DND-41 (cell line): ENCODE data around the gene GRM6.

Experiments
- ATAC-seq: fragments of 200-7000 bp; cut with Tn5 transposase; 3 replicates; pipeline ENCODE4 v1.9.1; 2021; ENCODE audit warnings: low read depth; ENCODE audit not compliant: insufficient read depth
- DNase-seq: peaks from one replicate; pipeline ENCODE4 v3.0.0-alpha.2; 2020
- H2AFZ ChIP-seq: 2 replicates; pipeline ENCODE4 v1.6.0; 2012; ENCODE audit warnings: low read depth, low read length
- H3K27ac ChIP-seq: 2 replicates; pipeline ENCODE4 v1.5.1; 2012; ENCODE audit warnings: low read length, inconsistent platforms
- H3K27me3 ChIP-seq: fragments of 200-600 bp; sonication (generic); 2 replicates; pipeline ENCODE4 v1.6.0; 2012; ENCODE audit warnings: low read length, mild to moderate bottlenecking, inconsistent platforms; ENCODE audit not compliant: insufficient read depth, poor library complexity
- H3K36me3 ChIP-seq: 2 replicates; pipeline ENCODE4 v1.5.1; 2012; ENCODE audit warnings: low read length, inconsistent platforms; ENCODE audit not compliant: insufficient read depth
- H3K4me1 ChIP-seq: 2 replicates; pipeline ENCODE4 v1.5.1; 2012; ENCODE audit warnings: mild to moderate bottlenecking, low read length; ENCODE audit not compliant: insufficient read depth
- H3K4me2 ChIP-seq: 2 replicates; pipeline ENCODE4 v1.6.0; 2012; ENCODE audit warnings: mild to moderate bottlenecking, moderate library complexity, low read length, inconsistent platforms; ENCODE audit not compliant: insufficient read depth
- H3K4me3 ChIP-seq, 2 experiments: fragments of 200-600 bp in 1 of 2; shearing (Covaris generic) in 1 of 2; 2 replicates each; pipeline ENCODE4 v1.5.1; 2012 to 2016; ENCODE audit warnings: inconsistent platforms in 2 of 2, low read length in 2 of 2, mild to moderate bottlenecking in 2 of 2, low read depth in 1 of 2, moderate library complexity in 1 of 2
- H3K79me2 ChIP-seq: 2 replicates; pipeline ENCODE4 v1.6.0; 2012; ENCODE audit warnings: low read length, inconsistent platforms; ENCODE audit not compliant: insufficient read depth
- H3K9ac ChIP-seq: 2 replicates; pipeline ENCODE4 v1.6.0; 2012; ENCODE audit warnings: low read depth, mild to moderate bottlenecking, inconsistent platforms, low read length, moderate library complexity
- H3K9me3 ChIP-seq: 2 replicates; pipeline ENCODE4 v1.5.1; 2012; ENCODE audit warnings: low read length, moderate library complexity, mild to moderate bottlenecking, inconsistent platforms; ENCODE audit not compliant: insufficient read depth, severe bottlenecking
- H4K20me1 ChIP-seq: 2 replicates; pipeline ENCODE4 v1.6.0; 2012; ENCODE audit warnings: low read length; ENCODE audit not compliant: insufficient read depth
- EZH2 ChIP-seq: IDR thresholded peaks from 3 replicates; pipeline ENCODE4 v1.6.1; 2012; ENCODE audit warnings: borderline replicate concordance, low read depth, mild to moderate bottlenecking, moderate library complexity, low read length, inconsistent platforms; ENCODE audit not compliant: severe bottlenecking
- TF ChIP-seq, protein P1 (sequence below): IDR thresholded peaks from 2 replicates; pipeline ENCODE4 v1.5.1; 2012; ENCODE audit warnings: borderline replicate concordance, low read length, moderate library complexity, mild to moderate bottlenecking; ENCODE audit not compliant: poor library complexity, severe bottlenecking; ENCODE audit errors: extremely low read depth

The GRM6 gene

DNA sequence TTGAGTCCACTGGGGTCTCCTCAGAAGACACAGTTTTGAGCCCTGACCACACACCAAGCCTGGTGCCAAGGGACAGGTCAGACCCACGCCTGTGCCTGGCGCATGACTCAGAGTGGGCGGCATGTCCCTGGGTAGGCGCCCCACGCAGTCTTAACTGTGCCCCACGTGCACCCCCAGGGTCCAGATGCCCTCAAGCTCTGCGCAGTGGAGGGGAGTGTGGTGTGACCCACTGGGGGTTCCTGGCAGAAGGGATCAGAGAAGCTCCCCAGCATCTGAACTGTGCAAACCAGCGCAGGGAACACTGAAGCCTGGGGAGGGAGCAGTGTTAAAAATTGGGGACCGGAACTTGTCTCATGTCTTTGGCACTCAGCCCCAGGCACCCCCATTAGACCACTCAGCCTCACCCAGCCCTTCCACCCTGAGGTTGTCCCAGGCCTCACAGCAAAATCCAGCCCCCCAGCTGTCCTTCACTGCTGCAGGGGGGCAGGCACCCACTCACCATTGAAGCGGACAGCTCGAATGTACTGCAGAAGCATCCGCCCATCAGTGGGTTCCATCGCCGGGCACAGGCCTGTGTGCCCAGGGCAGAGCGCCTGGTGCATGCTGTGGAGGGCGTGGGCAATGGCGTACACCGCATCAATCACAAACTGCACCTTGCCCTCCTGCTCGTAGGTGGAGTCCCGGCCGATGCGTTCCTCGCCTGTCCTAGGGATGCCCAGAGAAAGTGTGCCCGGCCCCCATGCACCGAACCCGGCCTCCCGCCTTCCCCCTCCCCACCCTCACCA lies 6.5 kb downstream of the GRM6 start:
- no peaks in the 10 kb centered on the region for H3K9me3 ChIP-seq
- ATAC-seq (no peak), DNase-seq (no peak)
- no peak overlapping the region for H3K4me3 ChIP-seq
- H3K4me1 ChIP-seq = no peaks in the 10 kb centered on the region
- no peaks in the 10 kb centered on the region for H3K79me2 ChIP-seq
- H3K27me3 ChIP-seq = no peaks in the 10 kb centered on the region
- H2AFZ ChIP-seq = no peak overlapping the region
- H4K20me1 ChIP-seq = no peaks in the 10 kb centered on the region
- H3K9ac ChIP-seq = no peak overlapping the region
- no peak overlapping the region for H3K27ac ChIP-seq
- H3K36me3 ChIP-seq = no peaks in the 10 kb centered on the region
- TF ChIP-seq, protein P1, sequence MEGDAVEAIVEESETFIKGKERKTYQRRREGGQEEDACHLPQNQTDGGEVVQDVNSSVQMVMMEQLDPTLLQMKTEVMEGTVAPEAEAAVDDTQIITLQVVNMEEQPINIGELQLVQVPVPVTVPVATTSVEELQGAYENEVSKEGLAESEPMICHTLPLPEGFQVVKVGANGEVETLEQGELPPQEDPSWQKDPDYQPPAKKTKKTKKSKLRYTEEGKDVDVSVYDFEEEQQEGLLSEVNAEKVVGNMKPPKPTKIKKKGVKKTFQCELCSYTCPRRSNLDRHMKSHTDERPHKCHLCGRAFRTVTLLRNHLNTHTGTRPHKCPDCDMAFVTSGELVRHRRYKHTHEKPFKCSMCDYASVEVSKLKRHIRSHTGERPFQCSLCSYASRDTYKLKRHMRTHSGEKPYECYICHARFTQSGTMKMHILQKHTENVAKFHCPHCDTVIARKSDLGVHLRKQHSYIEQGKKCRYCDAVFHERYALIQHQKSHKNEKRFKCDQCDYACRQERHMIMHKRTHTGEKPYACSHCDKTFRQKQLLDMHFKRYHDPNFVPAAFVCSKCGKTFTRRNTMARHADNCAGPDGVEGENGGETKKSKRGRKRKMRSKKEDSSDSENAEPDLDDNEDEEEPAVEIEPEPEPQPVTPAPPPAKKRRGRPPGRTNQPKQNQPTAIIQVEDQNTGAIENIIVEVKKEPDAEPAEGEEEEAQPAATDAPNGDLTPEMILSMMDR = no peak
- no peak for TF ChIP-seq EZH2
- no peak overlapping the region for H3K4me2 ChIP-seq

- Histone ChIP-seq H2AFZ (no peak overlapping the region), H3K27ac (no peak overlapping the region), H3K4me2 (no peak overlapping the region), H3K4me3 (no peak overlapping the region), H3K4me1 (no peaks in the 10 kb centered on the region), H3K9me3 (no peaks in the 10 kb centered on the region), H4K20me1 (no peaks in the 10 kb centered on the region), H3K9ac (no peak overlapping the region), H3K27me3 (no peaks in the 10 kb centered on the region), H3K36me3 (no peaks in the 10 kb centered on the region), H3K79me2 (no peaks in the 10 kb centered on the region)
- no peak for TF ChIP-seq EZH2
- TF ChIP-seq, protein P1 = no peak
- ATAC-seq = no peak
- no peak for DNase-seq
These were observed 8.7 kb downstream of the GRM6 start for GRCh38 chr5:178986326-178986960.

- peaks cover 2% of the 10 kb centered on the region for H3K9me3 ChIP-seq
- DNase-seq = no peak
- H3K4me1 ChIP-seq = no peaks in the 10 kb centered on the region
These were observed 10.7 kb downstream of the GRM6 start for GRCh38 chr5:178984145-178985072.

More at GRCh38 chr5:178984145-178985072, 10.7 kb downstream of the GRM6 start:
- Histone ChIP-seq H3K36me3 (no peaks in the 10 kb centered on the region), H4K20me1 (no peaks in the 10 kb centered on the region), H3K4me3 (no peak overlapping the region), H2AFZ (no peak overlapping the region), H3K27me3 (no peaks in the 10 kb centered on the region), H3K27ac (no peak overlapping the region), H3K9ac (no peak overlapping the region), H3K79me2 (no peaks in the 10 kb centered on the region), H3K4me2 (no peak overlapping the region)
- TF ChIP-seq, protein P1 = no peak
- TF ChIP-seq EZH2 = no peak
- ATAC-seq = no peak
